ENCODE measurements around the gene MYT1. TPM values are rescaled to one million over a fixed set of nuclear protein-coding genes. Genes with fewer than 3 reads are reported as not detected.
"Not testable (repeated sequence)": the region's sequence is repeated elsewhere in the genome, so short reads cannot be mapped to it uniquely, and the experiment has no call there.

Gene MYT1
- polyA plus RNA-seq, 1 donor from 2014 or later = not detected

- Mint-ChIP-seq H3K4me3 (no peak overlapping the region), H3K4me1 (peaks cover 10 to 28% (median 20%) of the 10 kb centered on the region in 3 donors)
Observed at GRCh38 chr20:64264091-64264490, 99.8 kb downstream of the MYT1 start.

GRCh38 chr20:64265201-64265600, 100.9 kb downstream of the MYT1 start:
- H3K4me1 Mint-ChIP-seq = peaks cover 10 to 27% (median 20%) of the 10 kb centered on the region in 3 donors
- peaks cover 0 to 2% (median 0%) of the 10 kb centered on the region in 3 donors for H3K9me3 Mint-ChIP-seq
- H3K36me3 Mint-ChIP-seq = peaks cover 19% of the 10 kb centered on the region
- no peaks in the 10 kb centered on the region for H3K27me3 Mint-ChIP-seq
- H3K27ac Mint-ChIP-seq = no peak overlapping the region
- H3K4me3 Mint-ChIP-seq = no peak overlapping the region

More at GRCh38 chr20:64264091-64264490, 99.8 kb downstream of the MYT1 start:
- Mint-ChIP-seq H3K36me3 (peaks cover 13% of the 10 kb centered on the region), H3K9me3 (no peaks in the 10 kb centered on the region), H3K27me3 (no peaks in the 10 kb centered on the region), H3K27ac (no peak overlapping the region)

- Mint-ChIP-seq H3K4me3 (no peak overlapping the region), H3K27ac (no peak overlapping the region), H3K36me3 (peaks cover 19% of the 10 kb centered on the region), H3K27me3 (no peaks in the 10 kb centered on the region), H3K9me3 (peaks cover 0 to 3% (median 0%) of the 10 kb centered on the region in 3 donors), H3K4me1 (peaks cover 6 to 21% (median 14%) of the 10 kb centered on the region in 3 donors)
Observed at GRCh38 chr20:64266988-64267387, 102.7 kb downstream of the MYT1 start.

- Mint-ChIP-seq H3K4me3 (no peak overlapping the region), H3K27ac (peak overlapping the region in 1 of 3 donors; percentile 16), H3K36me3 (peaks cover 12% of the 10 kb centered on the region), H3K4me1 (peaks cover 5 to 15% (median 6%) of the 10 kb centered on the region in 3 donors), H3K9me3 (peaks cover 0 to 3% (median 0%) of the 10 kb centered on the region in 3 donors), H3K27me3 (no peaks in the 10 kb centered on the region)
Observed at GRCh38 chr20:64268174-64268573, 103.9 kb downstream of the MYT1 start.

GRCh38 chr20:64269604-64270411, 105.6 kb downstream of the MYT1 start:
- H3K4me1 Mint-ChIP-seq = peaks cover 0 to 5% (median 4%) of the 10 kb centered on the region in 3 donors
- H3K27me3 Mint-ChIP-seq = no peaks in the 10 kb centered on the region
- peaks cover 11% of the 10 kb centered on the region for H3K36me3 Mint-ChIP-seq
- no peak overlapping the region for H3K4me3 Mint-ChIP-seq
- H3K27ac Mint-ChIP-seq = peak overlapping the region in 1 of 3 donors; percentile 65
- peaks cover 0 to 3% (median 0%) of the 10 kb centered on the region in 3 donors for H3K9me3 Mint-ChIP-seq

- Mint-ChIP-seq H3K4me3 (no peak overlapping the region), H3K27ac (no peak overlapping the region), H3K4me1 (peaks cover 0 to 5% (median 4%) of the 10 kb centered on the region in 3 donors), H3K36me3 (peaks cover 14% of the 10 kb centered on the region), H3K27me3 (no peaks in the 10 kb centered on the region), H3K9me3 (peaks cover 0 to 3% (median 0%) of the 10 kb centered on the region in 3 donors)
Observed at GRCh38 chr20:64271636-64272035, 107.4 kb downstream of the MYT1 start.

- H3K9me3 Mint-ChIP-seq = peaks cover 0 to 3% (median 0%) of the 10 kb centered on the region in 3 donors
- H3K4me1 Mint-ChIP-seq = peaks cover 0 to 5% (median 4%) of the 10 kb centered on the region in 3 donors
Observed at GRCh38 chr20:64273109-64273508, 108.9 kb downstream of the MYT1 start.

GRCh38 chr20:64276817-64277216, 112.6 kb downstream of the MYT1 start:
- Mint-ChIP-seq H3K4me1 (peaks cover 0 to 2% (median 0%) of the 10 kb centered on the region in 3 donors), H3K27me3 (no peaks in the 10 kb centered on the region), H3K9me3 (no peaks in the 10 kb centered on the region), H3K4me3 (no peak overlapping the region), H3K36me3 (peaks cover 8% of the 10 kb centered on the region), H3K27ac (no peak overlapping the region)

More at GRCh38 chr20:64273109-64273508, 108.9 kb downstream of the MYT1 start:
- no peak overlapping the region for H3K27ac Mint-ChIP-seq
- peaks cover 18% of the 10 kb centered on the region for H3K36me3 Mint-ChIP-seq
- no peaks in the 10 kb centered on the region for H3K27me3 Mint-ChIP-seq
- H3K4me3 Mint-ChIP-seq = peak overlapping the region in 1 of 4 donors; percentile 51

GRCh38 chr20:64277571-64278316, 113.5 kb downstream of the MYT1 start:
- H3K27ac Mint-ChIP-seq = no peak overlapping the region
- peaks cover 8% of the 10 kb centered on the region for H3K36me3 Mint-ChIP-seq
- H3K9me3 Mint-ChIP-seq = no peaks in the 10 kb centered on the region
- H3K4me1 Mint-ChIP-seq = peaks cover 0 to 2% (median 0%) of the 10 kb centered on the region in 3 donors
- no peaks in the 10 kb centered on the region for H3K27me3 Mint-ChIP-seq
- no peak overlapping the region for H3K4me3 Mint-ChIP-seq

- Mint-ChIP-seq H3K4me3 (no peak overlapping the region), H3K4me1 (peaks cover 0 to 2% (median 0%) of the 10 kb centered on the region in 3 donors), H3K36me3 (peaks cover 8% of the 10 kb centered on the region), H3K9me3 (no peaks in the 10 kb centered on the region), H3K27ac (no peak overlapping the region), H3K27me3 (no peaks in the 10 kb centered on the region)
Observed at GRCh38 chr20:64278317-64278681, 114.0 kb downstream of the MYT1 start.

- H3K27ac Mint-ChIP-seq = no peak overlapping the region
- peaks cover 6% of the 10 kb centered on the region for H3K36me3 Mint-ChIP-seq
- H3K27me3 Mint-ChIP-seq = no peaks in the 10 kb centered on the region
- H3K9me3 Mint-ChIP-seq = no peaks in the 10 kb centered on the region
- H3K4me3 Mint-ChIP-seq = peak overlapping the region in 1 of 4 donors; percentile 17
- peaks cover 0 to 2% (median 0%) of the 10 kb centered on the region in 3 donors for H3K4me1 Mint-ChIP-seq
Observed at GRCh38 chr20:64279826-64280459, 115.7 kb downstream of the MYT1 start.

- peak overlapping the region in 1 of 3 donors; percentile 86 for H3K27ac Mint-ChIP-seq
- H3K36me3 Mint-ChIP-seq = peaks cover 6% of the 10 kb centered on the region
- no peaks in the 10 kb centered on the region for H3K9me3 Mint-ChIP-seq
- H3K4me3 Mint-ChIP-seq = no peak overlapping the region
- H3K27me3 Mint-ChIP-seq = no peaks in the 10 kb centered on the region
- H3K4me1 Mint-ChIP-seq = peaks cover 0 to 2% (median 0%) of the 10 kb centered on the region in 3 donors
Observed at GRCh38 chr20:64280460-64280843, 116.2 kb downstream of the MYT1 start.

GRCh38 chr20:64283646-64284045, 119.4 kb downstream of the MYT1 start:
- H3K4me1 Mint-ChIP-seq = peaks cover 0 to 2% (median 0%) of the 10 kb centered on the region in 3 donors
- H3K27ac Mint-ChIP-seq = no peak overlapping the region
- no peak overlapping the region for H3K4me3 Mint-ChIP-seq
- no peaks in the 10 kb centered on the region for H3K27me3 Mint-ChIP-seq
- H3K36me3 Mint-ChIP-seq = no peaks in the 10 kb centered on the region
- no peaks in the 10 kb centered on the region for H3K9me3 Mint-ChIP-seq

GRCh38 chr20:64285579-64286446, 121.6 kb downstream of the MYT1 start:
- not testable (repeated sequence) for H3K4me1 Mint-ChIP-seq, H3K36me3 Mint-ChIP-seq, H3K27me3 Mint-ChIP-seq, H3K9me3 Mint-ChIP-seq
- peak overlapping the region in 1 of 3 donors; percentile 84 for H3K27ac Mint-ChIP-seq
- H3K4me3 Mint-ChIP-seq = peak overlapping the region in 1 of 4 donors; percentile 23

Data from IgD-negative memory B cell (primary cell).